Stimulated activated CD8-positive, alpha-beta memory T cell treated with anti-CD3 and anti-CD28 coated beads, Interleukin-7, amount 100 ng/mL, for 24 hours (primary cell): ENCODE data around the gene SMIM35.
"Not testable (repeated sequence)": the region's sequence is repeated elsewhere in the genome, so short reads cannot be mapped to it uniquely, and the experiment has no call there.

Experiments used
- DNase-seq: peaks from one replicate; pipeline ENCODE4 v3.0.0-alpha.2; 2020; ENCODE audit warnings: low read depth

Gene SMIM35

GRCh38 chr11:118027694-118028093, 59.1 kb downstream of the SMIM35 start:
- no peak for DNase-seq

GRCh38 chr11:118021146-118021545, 65.6 kb downstream of the SMIM35 start:
- no peak for DNase-seq

DNA sequence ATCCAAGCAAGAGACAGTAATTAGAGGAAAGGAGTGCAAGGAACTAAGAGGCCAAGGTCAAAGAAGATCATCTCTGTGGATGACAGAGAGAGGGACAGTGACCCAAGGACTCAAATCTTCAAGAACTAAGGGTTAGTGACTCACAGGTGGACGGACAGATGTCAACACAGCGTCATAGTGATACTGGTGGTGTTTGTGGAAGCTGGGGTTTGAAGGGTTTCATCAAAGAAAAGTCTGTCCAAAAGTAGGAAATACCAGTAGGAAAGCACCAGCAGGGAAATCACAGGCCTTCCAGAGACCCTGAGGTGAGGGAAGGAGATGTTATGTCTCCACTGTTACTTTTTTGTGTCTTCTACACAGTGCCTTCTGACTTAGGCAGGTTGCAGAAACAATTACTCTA, 68.4 kb downstream of the SMIM35 start:
- DNase-seq, result no peak

DNA sequence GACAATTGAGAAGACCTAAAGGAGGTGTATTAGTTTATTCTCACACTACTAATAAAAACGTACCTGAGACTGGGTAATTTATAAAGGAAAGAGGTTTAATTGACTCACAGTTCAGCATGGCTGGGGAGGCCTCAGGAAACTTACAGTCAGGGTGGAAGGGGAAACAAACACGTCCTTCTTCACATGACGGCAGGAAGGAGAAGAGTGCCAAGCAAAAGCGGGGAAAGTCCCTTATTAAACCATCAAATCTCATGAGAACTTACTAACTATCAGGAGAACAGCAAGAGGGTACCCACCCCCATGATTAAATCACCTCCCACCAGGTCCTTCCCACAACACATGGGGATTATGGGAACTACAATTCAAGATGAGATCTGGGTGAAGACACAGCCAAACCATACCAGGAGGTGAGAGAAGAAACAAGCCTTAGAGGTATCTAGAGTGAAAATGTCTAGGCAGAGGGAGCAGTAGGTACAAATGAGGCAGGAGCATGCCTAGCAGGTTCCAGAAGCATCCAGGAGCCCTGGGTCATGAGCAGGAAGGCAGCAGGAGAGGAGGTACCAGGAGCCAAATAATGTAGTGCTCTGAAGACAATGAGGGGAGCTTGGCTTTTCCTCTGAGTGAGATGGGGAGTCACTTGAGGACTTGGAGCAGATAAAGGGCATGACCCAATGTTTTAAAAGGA, 69.0 kb downstream of the SMIM35 start:
- DNase-seq, result no peak

DNA sequence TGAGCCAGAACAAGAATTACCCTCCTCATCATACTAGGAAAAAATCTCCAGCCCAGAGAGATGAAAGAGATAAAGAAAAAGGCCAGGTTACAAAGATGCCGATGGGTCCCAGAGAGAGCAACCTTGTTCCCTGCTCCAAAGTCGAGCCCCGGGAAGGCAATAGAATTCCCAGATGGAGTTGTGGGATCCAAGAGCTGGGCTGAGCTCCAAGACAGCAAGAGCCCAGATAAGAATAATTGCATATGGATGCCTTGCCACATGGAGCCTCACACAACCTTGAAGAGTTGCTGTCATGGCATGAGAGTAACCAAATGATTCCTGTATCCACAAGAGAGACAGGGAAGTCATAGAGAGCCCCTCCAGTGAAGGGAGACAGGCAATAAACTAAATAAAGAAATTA, 69.7 kb downstream of the SMIM35 start:
- DNase-seq, result no peak

- no peak for DNase-seq
Observed at GRCh38 chr11:118016104-118016503, 70.7 kb downstream of the SMIM35 start.

GRCh38 chr11:118015385-118015841, 71.3 kb downstream of the SMIM35 start:
- no peak for DNase-seq

- no peak for DNase-seq
Observed at GRCh38 chr11:118014022-118014421, 72.7 kb downstream of the SMIM35 start.

DNA sequence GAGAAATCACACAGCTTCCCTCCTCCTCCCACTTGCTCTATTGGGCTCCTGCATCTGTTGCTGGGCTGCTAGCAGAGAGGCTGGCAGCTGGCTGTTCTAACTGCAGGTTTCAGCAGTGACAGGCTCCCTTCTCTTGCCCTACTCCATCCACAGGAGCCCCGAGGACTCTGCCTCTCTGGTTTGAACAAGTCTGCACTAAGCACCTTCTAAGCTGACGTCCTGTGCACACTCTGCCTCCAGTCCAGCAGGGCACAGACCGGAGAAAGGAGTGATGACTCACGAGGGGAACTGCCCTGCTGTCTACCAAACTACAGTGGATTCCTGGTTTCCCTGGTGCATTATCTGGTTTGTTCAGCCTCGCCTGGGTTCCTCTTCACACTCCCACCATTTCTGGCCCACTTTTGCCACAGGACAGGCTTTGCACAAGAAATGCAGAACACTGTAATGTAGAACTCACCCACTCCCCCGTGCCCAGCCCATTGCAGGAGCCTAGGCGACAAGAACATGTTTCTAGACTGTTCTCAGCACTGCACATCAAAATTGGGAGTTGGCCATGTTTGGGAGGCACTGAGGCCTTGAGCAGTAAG, 74.6 kb downstream of the SMIM35 start:
- no peak for DNase-seq

DNA sequence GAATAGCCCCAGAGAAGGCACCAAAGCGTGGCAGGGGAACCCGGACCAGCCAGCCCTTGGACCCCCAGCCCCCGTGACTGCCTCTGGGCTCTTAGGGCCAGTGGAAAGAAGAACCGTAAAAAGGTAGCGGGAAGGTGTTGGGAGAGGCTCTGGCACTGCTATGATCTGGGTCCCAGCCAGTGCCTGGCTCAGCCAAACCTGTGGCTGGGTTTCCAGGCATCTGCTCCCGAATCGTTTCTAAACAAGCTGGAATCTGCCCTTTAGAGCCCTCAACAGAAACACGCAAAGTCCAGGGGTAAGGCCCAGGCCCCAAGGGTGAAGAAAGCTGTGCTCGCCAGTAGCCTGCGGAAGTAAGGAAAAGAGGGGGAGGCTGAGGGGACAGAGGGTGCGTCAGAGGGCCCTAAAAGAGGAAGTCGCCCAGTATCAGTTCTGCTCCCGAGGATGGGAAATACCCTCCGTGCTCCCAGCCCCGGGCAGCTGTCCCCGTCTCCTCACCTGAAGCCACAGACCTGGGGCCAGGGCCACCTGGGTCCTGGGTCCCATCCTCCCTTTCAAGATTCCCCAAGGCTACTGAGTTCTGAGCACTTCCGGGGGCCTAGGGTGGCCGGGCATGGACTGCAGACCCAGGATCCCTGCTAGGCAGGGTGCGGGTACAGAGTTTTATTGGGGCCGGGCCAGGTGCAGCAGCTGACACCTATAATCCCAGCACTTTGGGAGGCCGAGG, 75.9 kb downstream of the SMIM35 start:
- no peak for DNase-seq

GRCh38 chr11:118009864-118010737, 76.7 kb downstream of the SMIM35 start:
- DNase-seq, result no peak

- no peak for DNase-seq
Observed at GRCh38 chr11:118008271-118008911, 78.4 kb downstream of the SMIM35 start.

DNA sequence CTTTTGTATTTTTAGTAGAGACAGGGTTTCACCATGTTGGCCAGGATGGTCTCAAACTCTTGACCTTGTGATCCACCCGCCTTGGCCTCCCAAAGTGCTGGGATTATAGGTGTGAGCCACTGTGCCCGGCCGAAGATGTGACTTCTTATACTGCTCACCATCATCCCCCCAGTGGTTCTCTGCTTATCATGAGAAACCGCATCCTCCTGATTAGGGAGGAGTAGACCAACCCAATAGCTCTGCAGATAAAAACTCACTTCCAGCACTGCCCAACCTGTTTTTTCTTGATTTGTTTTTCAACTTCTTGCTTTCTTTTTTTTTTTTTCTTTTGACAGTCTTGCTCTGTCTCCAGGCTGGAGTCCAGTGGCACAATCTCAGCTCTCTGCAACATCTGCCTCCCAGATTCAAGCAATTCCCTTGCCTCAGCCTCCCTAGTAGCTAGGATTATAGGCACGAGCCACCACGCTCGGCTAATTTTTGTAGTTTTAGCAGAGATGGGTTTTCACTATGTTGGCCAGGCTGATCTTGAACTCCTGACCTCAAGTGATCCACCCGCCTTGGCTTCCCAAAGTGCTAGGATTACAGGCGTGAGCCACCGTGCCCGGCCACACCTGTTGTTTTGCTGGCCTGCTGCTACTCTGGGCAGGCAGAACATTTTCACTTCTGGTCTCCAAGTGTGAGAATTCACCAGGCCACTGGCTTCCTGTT, 79.0 kb downstream of the SMIM35 start:
- DNase-seq, result not testable (repeated sequence)

DNA sequence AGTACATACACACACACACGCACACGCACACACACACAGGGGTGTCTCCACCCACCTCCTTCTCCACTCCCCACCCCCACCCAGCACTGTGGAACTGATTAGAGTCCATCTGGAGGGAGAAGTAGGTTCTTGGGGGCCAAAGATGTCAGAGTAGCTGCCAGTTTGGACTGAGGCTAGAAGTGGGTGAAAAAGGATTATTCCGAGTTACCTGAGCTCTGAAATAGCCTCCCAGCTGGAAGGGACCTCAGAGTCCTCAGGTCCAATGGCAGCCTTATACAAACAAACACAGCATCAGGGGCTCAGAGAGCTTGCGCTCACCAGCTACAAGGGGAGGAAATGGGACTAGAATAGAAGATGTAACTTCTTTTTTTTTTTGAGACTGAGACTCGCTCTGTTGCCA, 79.7 kb downstream of the SMIM35 start:
- DNase-seq, result no peak

DNA sequence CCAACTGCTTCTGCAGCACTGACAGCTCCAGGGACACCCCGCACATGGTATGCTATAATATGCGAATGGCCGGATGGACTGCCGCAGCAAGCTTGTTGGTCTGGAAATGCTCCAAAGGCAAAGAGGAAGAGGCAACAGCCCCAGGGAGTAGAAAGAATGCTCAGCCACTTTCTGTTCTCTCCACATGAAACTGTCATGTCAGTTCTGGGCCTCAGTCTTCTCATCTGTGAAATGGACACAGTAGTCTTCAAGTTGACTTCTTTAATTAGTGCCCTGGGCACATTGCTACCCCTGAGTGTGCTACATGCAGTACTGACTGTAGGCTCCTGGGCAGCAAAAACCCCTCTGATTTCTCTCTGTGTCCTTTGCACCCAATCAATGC, 80.6 kb downstream of the SMIM35 start:
- DNase-seq, result no peak

GRCh38 chr11:118005224-118006152, 81.3 kb downstream of the SMIM35 start:
- DNase-seq, result no peak

DNA sequence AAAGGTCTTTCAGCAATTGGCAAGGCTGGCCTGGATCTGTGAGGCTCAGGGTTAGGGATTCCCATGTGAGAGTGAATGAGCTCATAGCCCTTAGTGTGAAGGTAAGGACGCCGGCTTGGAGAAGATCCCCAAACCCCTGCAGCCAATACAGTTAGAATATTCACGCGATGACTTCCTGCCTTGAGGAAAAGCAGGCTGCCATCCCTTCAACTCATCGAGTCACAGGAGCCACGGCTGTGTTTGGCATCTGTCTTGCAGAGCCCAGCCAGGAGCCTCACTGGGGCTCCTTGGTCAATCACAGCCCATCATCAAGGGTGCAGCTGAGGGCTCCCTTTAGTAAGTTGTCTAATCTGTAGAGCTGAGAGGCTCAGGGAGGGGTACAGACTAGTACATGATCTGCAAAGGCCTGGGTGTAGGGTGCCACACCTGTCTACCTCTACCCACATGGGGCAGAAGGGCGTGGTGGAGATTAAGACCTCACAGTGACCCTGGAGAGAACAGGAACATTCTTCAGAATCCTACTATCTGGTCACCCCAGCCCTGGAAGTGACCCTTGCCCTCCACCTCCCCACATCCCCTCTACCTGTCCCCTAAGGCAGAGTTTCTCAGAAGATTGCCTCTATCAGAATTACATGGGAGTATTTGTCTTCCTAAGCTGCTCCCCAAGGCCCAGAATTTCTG, 82.1 kb downstream of the SMIM35 start:
- DNase-seq, result no peak

DNA sequence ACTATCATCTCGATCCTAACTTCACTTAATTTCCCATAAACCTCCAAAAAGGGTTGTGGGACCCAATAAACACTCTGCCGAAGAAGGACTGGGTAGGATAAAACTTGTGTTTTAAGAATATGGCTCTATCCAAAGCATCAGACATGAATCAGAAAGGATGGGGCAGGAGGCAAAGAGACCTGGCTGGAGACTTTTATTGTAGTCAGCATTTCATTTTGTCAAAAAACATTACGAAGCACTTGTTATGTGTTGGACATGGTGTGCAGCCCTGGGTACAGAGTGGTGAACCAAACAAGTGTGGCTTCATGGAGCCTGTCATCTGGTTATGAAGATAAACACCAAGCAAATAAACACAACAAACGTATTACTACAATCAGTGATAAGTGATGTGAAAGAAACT, 83.3 kb downstream of the SMIM35 start:
- no peak for DNase-seq
